GM21576 (cell line): ENCODE data around the gene PIK3R5.
"Not testable (repeated sequence)": the region's sequence is repeated elsewhere in the genome, so short reads cannot be mapped to it uniquely, and the experiment has no call there.

Experiments used
- ATAC-seq: cut with Tn5 transposase; IDR thresholded peaks from one replicate; pipeline ENCODE4 v1.9.1; 2021; ENCODE audit warnings: mild to moderate bottlenecking, moderate library complexity; ENCODE audit not compliant: unreplicated experiment

PIK3R5 gene

DNA sequence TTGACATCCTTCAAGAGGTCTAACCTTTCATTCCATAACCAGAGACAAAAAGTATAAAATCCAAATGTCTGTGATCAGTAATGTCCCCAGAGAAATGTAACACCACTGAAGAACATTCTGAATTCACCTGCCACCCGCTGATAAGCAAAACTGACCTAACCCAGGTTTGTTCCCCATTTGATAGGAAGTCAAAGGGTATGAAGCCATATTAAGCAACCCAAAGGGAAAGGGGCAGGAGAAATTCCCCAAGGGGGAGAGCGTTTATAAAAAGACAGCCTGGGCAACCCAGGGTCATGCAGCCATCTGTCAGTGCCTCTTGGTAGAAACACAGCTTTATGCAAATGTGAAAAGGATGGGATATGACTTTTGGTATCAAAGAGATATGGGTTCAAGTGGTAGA, 67.4 kb downstream of the PIK3R5 start:
- no peak for ATAC-seq

- no peak for ATAC-seq
These were observed 68.6 kb downstream of the PIK3R5 start for GRCh38 chr17:8896641-8897635.

DNA sequence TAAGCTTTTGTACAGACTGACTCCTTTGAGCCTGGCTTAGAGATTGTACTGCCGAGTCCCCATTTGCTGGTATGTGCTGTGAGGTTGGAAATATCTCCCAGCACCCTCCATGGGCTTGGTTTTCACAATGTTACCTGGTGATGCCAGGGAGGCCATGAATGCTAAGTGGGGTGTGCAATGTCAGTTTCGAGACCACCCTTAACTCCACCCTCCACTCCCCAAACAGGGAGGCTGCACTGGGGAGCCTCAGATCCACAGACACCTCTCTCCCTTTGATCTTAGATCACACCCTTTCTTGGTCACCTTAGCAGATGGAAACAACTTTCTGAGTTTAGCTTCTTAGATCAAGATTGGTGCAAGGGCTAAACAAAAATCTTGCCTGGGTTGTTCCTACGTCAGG, 69.4 kb downstream of the PIK3R5 start:
- ATAC-seq, result no peak

DNA sequence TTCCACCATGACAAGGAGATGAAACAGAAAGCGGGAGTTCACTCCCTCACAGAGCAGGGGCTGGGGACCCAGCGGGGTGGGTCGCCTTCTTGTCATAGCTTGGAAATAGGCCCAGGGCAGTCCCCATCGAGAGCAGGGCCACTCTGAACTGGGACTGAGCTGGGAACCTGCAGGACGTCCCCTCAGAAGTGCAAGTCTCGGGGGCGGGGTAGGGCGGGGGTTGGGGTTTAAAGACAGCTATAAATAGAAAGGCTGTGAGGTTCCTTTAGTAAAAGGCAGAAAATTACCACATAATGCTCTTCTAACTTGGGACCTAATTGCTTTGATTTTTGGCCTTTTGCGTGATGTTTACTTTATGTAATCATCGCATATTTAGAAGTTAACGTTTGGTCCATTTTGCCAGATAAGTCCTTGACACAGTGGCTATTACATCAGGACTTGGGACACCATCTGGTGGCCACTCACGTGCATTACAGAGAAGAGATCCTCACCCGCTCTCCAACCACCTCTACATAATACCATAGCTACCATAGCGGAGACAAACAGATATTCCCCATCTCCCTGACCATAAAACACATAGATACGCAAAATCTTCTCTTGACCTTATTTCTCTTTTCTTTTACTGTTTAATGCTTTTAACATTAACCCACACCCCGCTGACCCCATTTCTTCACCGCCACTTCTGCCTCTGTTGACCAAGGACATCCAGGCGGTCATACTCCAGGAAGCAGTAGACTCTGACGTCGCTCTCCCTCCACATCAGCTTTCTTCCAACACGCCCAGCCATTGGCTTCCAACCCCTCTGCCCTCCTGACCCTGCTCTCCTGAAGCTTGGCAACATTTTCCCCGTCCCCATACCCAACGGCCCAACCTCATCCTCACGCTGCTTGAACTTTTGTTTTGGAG, 70.6 kb downstream of the PIK3R5 start:
- no peak for ATAC-seq

- no peak for ATAC-seq
These were observed 71.3 kb downstream of the PIK3R5 start for GRCh38 chr17:8894202-8894671.

GRCh38 chr17:8893621-8894201, 71.8 kb downstream of the PIK3R5 start:
- no peak for ATAC-seq

DNA sequence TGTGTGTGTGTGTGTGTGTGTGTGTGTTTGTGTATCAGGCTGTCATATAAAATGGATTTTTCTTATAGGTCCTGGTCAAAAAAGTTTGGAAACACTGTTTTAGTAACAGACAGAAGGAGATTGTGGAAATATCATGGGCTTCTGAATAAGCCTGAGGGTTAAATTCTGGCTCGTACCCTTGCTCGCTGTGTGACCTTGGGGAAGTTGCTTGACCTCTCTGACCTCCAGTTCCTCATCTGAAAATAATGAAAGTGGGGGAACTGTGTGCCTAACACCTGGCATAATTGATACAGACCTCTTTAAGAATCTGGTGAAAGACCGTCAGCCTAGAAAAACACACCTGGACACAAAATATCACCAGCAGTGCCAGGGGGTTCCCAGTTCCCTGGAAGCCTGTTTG, 72.4 kb downstream of the PIK3R5 start:
- ATAC-seq, result no peak

DNA sequence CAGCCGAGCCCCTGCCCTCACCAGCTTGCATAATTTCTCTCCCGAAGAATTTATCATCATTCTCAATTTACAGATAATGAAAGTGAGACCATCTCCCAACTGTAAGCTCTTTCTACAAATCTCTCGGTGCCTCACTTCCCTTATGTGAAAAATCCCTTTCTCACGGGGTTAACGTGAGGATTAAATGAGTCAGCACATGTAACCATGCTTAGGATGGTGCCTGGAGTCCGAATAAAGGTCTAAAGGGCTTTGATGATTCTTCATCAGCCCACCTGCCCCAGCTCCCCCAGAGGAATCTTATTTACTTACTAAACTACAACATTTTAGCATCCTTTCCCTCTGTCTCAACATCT, 73.2 kb downstream of the PIK3R5 start:
- no peak for ATAC-seq

DNA sequence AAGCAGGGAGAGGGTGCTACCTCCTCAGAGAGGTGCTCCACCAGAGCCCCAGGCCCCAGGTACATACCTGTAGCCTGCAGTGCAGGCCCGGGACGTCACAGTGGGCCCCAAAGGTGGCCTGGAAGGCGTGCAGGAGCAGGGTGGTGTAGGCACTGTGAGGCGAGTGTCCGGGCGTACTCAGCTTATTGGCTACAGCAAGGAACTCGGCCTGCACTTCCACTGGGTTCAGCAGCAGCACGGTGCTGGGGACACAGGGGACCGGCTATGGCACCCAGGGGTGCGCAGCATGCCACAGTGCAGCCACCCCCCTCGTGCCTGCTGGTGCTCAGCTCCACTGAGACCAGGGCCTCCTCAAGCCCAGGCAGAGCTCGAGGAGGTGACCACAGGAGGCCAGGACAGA, 74.8 kb downstream of the PIK3R5 start:
- ATAC-seq, result no peak

- no peak for ATAC-seq
These were observed 75.9 kb downstream of the PIK3R5 start for GRCh38 chr17:8889458-8890210.

DNA sequence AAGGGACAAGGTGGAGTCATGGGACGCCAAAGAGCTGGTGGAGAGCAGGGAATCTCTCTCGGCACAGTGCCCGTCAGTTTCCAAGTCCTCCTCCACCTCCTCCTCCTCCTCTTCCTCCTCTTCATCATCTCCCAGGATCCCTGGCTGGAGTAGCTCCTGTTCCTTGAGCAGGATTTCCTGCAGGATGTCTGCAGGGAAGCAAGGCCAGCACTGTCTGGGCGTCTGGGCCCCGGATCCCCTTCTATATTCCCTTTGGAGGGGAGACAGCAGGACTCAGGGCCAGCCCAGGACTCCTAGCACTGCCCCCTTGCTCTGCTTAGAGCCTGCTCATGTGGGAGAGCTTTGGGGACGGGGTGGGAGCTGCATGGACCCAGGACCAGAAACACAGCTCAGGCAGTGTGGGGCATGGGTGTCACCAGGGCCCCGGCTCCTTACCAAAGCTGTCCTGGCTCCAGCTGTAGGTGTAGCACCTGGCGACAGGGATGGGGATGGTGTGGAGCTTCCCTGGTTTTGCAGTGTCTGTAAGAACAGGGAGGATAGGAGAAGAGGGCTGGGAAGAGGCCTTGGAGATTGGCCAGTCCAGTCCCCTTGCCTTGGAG, 76.7 kb downstream of the PIK3R5 start:
- ATAC-seq, result no peak

DNA sequence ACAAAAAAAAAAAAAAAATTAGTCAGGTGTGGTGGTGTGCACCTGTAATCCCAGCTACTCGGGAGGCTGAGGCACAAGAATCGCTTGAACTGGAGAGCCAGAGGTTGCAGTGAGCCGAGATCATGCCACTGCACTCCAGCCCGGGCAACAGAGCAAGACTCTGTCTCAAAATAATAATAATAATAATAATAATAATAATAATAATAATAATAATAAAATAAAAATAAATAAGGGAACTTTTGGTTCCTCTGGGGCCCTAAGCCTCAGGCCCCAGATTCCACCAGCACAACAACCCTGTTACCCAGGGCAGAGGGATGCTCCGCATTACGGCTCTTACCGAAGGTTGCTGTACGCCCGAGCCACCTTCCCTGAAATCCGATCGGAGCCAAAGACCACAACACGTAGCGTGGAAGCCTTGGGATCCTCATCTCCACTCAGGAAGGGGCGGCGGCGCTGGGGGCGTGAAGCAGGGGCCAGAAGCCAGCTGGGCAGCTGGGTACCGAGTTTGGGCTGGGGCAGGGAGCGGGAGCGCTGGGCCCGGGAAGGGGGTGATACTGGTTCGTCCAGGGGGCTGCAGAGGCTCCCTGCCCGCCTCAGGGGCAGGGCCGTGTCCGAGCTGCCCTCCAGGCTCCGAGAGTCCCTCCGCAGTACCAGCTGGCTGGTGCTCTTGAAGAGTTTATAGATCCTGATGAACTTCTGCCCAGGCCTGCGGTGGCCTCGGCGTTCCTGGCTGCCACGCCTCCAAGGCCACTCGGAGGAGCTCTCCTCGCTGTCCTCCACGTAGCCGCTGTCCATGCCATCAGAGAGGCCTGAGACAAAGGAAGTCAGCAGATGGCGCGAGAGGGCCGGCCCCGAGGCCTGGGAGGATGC, 77.4 kb downstream of the PIK3R5 start:
- ATAC-seq, result no peak

DNA sequence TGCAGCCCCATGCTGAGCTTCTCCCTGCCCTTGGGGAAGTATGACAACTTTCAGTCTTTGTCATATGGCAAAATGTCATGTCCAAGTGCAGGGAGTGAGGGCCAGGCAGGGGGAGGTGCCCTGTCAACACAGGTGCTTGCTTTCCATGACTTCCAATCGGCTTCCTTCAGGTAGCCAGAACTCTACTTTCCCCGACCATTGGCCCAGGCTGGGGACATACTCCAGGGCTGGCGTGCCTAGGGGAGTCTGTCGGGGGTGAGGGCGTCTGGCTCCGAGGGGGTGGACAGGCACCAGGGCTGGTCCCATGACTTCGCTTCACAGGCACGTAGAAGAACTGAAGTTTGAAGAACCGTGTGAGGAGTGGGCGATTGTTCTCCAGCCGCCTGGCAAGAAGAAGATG, 78.2 kb downstream of the PIK3R5 start:
- no peak for ATAC-seq

DNA sequence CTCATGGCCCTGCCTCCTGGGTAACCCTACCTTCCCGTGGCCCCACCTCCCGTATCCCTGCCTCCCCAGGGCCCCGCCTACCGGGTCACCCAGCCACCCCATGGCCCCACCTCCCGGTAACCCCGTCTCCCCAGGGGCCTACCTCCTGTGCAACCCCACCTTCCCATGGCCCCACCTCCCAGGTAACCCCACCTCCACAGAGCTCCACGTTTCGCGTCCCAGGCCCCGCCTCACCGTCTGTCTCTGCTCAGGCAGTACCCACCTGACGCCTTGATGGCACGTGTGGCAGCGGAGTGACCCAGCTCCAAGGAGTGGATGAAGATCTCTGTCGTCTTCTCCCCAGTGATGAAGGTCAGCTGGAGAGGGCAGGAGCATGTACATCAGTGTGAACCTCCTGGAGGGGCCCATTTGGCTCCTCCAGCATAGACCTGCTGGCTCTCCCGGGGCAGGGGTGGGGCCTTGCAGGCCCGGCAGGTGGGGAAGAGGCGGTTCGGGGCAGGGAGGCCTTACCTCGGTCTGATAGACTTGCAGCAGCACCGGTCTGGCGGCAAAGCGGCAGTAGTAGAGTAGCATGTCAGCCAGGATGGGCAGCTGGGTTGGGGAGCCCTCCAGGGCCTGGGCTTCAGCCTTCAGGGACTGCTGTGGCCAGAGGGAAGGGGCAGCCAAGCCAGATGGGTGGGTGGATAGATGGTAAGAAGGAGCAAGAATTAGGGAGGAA, 79.4 kb downstream of the PIK3R5 start:
- ATAC-seq, result no peak

DNA sequence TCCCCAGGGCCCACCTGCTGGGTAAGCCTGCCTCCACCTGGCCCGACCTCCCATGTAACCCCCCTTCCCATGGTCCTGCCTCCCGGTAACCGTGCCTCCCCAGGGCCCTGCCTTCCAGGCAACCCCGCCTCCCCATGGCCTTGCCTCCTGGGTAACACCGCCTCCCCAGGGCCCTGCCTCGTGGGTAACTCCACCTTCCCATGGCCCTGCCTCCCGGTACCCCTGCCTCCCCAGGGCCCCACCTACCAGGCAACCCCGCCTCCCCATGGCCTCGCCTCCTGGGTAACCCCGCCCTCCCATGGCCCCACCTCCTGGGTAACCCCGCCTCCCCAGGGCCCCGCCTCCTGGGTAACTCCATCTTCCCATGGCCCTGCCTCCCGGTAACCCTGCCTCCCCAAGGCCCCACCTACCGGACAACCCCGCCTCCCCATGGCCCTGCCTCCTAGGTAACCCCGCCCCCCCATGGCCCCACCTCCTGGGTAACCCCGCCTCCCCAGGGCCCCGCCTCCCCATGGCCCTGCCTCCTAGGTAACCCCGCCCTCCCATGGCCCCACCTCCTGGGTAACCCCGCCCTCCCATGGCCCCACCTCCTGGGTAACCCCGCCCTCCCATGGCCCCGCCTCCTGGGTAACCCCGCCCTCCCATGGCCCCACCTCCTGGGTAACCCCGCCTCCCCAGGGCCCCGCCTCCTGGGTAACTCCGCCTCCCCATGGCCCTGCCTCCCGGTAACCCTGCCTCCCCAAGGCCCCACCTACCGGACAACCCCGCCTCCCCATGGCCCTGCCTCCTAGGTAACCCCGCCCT, 80.1 kb downstream of the PIK3R5 start:
- ATAC-seq, result not testable (repeated sequence)

DNA sequence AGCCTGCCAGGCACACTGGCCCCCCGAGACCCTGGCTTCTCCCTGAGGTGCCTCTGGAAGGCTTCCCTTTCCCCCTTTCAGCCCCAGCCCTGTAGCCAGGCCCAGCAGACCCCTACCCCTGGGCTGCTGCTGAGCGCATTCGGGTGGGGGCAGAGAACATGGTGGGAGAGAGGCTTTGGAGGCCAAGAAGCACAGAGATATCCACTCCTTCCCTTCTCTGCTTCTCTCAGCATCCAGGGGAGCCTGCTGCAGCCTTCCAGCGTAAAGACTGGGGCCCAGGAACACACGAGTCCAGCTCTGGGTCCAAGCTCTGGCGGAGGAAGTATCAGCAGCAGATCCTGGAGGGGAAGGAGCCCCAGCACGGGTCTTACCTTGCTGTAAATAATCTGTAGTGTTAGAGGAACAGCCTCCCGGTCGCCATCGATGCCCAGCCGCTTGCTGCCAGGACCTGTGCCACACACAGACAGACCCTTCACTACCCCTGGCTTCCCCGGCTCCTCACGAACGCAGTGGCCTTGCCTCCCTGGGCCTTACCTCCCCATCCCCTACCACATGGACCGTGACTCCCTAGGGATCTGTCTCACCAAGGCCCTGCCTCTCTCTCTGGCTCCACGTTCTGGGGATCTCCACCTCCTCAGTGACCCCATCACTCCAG, 81.0 kb downstream of the PIK3R5 start:
- ATAC-seq, result no peak

DNA sequence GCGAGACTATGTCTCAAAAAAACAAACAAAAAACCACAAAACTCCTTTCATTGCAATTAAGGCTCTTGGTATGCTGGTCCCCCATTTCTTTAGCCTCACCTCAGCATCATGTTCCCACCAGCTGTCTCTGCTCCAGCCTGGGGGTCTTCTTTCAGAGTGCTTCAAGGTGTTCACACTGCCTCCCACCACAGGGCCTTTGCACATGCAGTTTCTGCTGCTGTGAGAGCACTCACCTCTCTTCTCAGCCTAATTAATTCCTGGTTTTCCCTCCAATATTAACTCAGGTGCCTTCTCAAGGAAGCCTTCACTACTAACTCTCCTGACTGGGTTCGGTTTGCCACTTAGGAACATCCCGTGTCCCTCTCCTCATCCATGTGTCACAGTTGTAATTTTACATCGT, 82.2 kb downstream of the PIK3R5 start:
- no peak for ATAC-seq
